NCI-H2107 treated with DMSO at 0.1 percent for 48 hours (cell line): ENCODE data around the gene CC2D2B.
"Not testable (repeated sequence)": the region's sequence is repeated elsewhere in the genome, so short reads cannot be mapped to it uniquely, and the experiment has no call there.

ENCODE experiments used
- DNase-seq: peaks from one replicate; lab custom pipeline; 2025; ENCODE audit not compliant: unreplicated experiment; lab: John Stamatoyannopoulos, UW

Gene CC2D2B, protein sequence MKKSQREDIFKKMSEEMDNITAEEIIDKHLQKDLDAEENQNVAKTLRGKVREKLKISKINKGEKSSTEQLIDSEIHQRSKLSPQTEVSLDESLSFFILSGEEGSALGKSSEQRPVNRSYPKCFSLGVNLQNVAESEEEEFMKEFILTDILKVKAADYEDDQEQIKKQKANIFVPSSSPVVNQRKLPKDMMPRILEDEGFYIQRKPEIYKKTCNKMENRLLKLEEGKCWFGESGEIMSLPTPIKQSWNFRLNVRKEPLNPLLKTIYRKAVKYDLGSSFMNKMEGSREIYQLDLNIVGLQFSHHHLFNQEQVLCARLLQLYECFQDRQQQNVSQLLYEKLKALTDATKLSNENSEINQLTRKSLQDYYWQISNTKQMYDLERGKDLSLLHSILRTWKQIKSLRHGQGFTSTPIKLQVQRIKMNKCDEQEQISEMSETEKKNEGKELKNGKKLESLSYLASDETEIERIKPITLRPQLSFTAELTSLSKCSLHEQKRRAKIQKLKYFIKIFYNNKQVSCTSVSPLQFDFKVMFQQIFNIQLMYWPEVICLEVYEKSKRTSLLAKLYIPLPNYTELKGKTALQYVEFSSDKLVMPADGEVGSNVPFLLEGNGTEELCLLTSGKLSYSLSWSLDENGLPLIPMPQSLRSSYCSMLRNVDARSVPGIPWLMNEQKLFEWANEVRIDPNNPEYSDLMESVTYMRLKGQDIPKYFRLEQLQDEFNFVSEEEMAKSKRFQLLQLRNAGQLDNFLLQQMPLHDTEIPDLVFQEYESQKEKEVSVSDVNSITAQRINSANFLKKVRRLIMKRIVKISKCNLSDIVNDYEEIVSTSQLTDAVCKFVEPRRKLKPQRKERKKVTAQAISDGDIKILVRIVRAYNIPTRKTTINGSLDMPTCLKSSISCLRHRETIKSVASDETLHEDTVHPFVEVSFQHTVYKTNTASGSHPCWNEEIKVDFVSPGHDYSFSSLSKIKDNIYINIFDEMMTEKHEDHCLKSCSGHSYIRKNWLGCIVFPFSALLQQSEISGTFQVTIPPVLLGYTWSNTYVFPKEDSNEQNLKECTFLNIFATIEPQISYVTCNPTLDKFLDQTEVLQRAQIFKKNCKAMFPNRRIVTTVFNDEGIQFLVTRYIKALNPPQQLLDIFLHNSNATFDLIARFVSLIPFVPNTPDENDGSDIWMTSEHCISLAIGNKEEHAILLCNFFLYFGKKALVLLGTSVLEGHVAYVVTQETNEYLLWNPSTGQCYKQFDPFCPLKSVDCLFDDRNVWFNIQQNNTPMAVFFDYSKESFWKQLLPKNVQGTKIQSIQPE (N-terminal part only)

GRCh38 chr10:95907456-95908253 lies at the start of gene CC2D2B:
TSS of gene CC2D2B (plus strand) at chr10:95907975. CDS start at chr10:95911324, 3,349 bp downstream.
- peak; percentile 15 for DNase-seq

DNA sequence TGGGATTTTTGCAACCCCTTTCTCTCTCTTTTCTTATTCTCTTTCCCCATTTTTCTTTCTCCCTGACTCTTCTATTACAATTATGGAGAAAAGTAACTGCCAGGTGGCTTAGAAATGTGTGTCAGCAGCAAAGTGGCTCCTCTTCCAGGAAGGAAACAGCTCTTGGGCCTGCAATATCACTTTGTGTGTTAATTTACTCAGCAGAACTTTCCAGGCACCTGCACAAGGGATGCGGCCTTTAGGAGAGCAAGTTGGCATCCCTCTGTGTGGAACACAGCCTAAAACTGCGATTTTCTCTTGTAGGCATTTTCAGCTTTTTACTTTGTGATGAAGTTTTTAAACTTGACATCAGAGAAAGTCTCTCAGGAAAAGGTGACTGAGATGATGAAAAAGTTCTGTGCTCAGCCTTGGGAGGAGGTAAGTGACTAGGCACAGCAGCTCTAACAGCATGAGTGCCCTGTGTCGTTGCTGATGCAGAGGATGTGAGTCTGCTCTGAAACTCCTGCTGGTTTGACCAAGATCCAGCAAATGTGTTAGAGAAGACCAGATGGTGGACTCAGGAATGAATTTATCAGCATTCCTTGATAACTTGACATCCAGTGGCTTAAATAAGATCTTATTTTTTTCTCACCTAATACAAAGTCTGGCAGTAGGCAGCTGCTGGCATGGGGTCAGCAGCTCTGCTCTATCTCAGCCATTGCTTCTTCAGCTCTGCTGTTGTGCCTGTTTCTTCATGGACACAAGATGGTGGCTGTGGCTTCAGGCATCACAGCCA lies 47.4 kb upstream of the CC2D2B start:
- DNase-seq: no peak

DNA sequence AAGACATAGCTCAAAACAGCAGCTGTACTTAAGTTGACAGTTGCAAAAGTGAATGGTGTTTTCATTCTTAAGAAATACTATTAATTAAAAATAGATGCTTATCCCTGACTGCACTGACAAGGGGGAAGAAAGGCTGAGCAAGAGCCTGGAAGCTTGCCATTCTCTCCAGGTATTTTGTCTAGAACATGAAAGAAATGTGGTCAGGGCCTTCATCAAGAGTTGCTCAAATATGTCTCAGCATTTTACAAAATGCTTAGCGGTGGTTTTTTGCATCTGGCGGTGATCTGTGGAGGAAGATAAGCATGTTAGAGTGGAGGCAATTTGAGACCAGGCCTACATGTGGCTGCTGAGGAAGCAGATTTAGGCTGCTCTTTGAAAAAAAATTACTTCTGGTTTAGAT lies 46.4 kb upstream of the CC2D2B start:
- no peak for DNase-seq

DNA sequence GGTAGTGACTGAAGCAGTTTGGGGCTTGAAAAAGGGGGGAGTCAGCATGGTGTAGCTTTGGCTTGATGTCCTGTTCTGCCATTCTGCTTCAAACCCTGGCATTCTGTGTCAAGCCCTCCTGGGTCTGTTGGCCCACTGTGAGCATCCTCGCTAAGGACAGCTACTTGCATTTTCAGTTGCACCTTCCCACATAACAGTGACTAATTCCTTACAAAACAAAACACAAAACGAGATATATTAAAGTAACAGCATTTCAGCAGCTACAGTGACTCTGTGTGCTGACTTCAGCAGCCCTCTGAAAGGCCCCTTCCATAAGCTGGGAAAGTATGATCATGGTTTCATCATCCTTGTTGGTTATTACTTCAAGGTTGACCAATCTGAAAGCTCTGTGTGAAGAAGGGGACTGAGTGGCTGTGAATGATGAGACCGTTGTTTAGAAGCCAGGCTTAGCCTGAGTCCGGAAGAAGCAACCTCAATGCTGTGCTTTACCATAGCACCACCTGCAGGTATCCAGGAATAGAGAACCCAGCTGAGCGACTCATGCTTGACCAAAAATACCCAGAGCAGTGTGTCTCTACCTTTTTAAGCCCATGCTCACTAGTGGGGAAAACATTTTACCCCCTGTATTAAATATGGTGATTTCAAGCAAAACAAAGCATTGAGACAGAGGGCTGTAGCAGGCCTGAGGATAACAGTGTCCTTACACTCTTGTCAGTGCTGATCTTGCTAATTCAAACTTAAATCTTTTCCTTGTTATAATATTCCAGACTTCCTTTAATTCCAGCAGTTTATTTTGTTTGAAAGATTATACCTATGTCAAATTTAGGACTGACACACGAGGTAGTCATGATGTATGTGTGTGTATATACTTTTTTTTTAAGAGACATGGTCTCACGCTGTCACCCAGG lies 42.6 kb upstream of the CC2D2B start:
- peak; percentile 2 for DNase-seq

GRCh38 chr10:95865814-95866466 lies 41.8 kb upstream of the CC2D2B start:
- DNase-seq: no peak

DNA sequence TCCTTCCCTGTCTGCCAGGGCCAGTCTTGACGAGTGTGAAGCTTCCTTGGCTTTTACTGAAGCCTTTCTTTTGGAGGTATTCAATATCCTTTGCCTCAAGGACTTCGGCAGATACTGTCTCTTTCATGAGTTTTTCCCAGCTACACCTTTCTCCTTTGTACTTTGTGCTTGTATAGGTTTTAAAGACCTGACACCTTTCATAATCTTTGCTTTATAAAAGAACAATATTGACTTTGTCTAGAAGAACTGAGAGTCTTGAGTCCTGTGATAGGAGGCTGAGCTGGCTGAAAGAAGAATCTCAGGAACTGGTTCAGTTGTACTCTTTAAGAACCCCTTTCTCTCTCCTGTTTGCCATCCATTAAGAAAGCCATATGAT lies 41.3 kb upstream of the CC2D2B start:
- DNase-seq: no peak

DNA sequence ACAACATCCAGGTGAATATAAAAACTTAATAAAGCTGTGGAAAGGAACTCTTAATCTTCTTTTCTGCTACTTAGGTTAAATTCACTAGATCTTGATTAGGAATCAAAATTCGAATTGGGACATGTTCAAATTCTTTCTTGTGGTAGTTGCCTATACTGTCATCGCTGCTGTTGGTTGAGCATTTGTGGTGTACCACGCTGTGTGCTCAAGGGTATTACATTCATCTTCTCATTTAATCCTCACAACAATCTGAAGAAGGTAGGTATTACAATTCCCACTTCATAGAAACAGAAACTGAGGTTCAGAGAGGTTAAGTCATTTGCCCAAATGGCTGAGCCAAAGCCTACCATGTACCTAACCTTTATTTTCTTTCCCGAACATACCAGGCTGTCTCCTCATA lies 39.9 kb upstream of the CC2D2B start:
- no peak for DNase-seq

DNA sequence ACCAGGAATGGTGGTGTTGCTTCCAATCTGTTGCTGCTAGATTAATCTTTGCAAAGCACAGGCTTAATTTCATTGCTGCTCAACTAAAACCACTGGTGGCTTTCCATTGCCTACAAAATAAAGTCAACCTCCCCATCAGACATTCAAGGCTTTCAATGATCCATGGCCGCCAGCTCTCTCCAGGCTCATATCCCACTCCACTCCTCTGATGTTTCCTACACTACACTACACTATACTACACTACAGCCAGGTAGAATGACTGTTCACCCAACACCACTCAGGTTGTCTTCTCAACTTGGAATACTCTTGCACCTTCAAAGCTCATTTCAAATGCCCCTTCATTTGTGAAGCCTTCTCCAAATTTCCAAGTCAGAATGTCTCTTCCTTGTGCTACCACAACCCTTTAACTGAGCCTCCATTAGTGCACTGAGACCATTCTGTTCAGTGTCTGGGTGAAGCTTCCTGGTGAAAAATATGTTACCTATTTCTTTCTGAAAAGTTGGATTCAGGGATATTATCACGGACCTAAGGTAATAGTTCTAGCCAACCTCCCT lies 35.5 kb upstream of the CC2D2B start:
- no peak for DNase-seq

DNA sequence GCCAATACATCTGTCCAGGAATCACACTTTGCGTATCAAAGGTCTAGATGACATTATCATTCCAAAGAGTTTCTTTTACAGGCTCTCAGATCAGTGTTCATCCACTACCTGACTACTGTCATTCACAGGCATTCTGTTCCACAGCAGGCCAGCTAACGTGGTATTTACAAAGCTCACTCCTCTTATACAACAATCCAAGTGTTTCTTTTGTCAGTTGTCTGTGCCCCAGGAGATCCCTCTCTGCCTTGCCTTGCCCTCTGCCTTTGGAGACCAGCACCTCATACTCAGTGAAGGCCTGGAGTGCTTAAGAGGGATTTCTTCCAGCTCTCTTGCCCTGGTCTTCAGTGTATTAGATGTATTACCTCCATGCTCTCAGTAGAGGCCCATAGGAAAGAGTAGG lies 34.6 kb upstream of the CC2D2B start:
- DNase-seq: no peak

GRCh38 chr10:95873651-95874050 lies 34.1 kb upstream of the CC2D2B start:
- DNase-seq: no peak

- DNase-seq: not testable (repeated sequence)
Measured at GRCh38 chr10:95874783-95875182, 33.0 kb upstream of the CC2D2B start.

GRCh38 chr10:95876756-95877155 lies 31.0 kb upstream of the CC2D2B start:
- DNase-seq: no peak

GRCh38 chr10:95877881-95878280 lies 29.9 kb upstream of the CC2D2B start:
- DNase-seq: no peak

DNA sequence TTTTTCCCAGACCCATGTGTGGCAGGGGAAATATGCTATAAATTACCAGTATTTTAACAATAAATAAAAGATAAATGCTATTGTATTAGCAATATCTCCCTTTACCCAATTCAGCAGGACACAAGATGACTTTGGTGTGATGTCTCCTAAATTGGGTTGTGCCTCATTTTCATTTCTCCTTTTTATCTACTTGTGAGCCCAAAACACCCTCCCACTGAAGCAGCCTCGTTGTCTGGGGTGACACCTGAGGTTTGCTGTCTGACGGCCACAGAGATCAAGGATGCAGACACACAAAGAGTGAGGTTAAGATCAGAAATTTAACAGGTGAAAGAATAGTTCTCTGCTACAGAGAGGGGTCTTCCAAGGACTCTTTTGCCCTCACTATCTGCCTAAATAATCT lies 27.1 kb upstream of the CC2D2B start:
- no peak for DNase-seq

- no peak for DNase-seq
Measured at GRCh38 chr10:95881316-95881715, 26.5 kb upstream of the CC2D2B start.

GRCh38 chr10:95889830-95890229 lies 17.9 kb upstream of the CC2D2B start:
- no peak for DNase-seq

DNA sequence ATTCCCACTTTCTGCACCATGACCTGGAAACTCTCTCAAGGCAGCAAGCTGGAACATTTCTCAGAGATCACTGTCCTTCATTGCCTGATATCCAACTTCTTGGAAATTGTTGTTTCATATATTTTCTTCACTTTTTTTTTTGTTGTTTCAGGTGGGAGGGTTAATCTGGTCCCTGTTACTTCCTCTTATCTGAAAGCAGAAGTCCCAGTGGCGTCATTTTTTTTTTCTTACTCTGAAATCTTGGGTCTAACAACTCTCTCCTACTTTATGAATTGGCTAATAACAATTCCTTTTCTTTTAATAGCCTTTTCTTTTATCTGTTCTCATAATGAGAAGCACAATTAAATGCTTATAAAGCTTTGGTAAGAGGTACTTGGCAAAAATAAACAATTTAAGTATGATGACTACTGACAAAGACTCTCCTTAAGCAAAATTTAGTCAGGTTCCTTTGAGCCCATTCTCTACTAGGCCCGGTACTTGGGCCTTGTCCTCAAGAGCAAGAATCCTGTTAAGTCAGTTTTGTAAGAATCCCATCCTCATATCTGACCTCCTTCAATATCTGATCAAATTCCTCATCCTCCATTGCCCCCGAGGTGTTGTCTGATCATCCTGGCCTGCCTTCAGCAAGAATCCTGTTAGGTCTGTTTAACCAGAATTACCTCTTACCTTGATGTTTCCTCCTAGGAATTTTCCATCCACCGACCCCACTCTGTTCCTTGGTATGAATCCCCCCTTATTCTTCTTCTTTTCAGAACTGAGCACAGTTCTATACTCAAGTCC lies 11.5 kb upstream of the CC2D2B start:
- DNase-seq: no peak
